ENCODE data around the gene TAF5L.

GRCh38 chr1:229675396-229675795 lies 49.5 kb upstream of the TAF5L start:
- TF ChIP-seq EP300 (IDR thresholded peaks at IDR 0.05; ENCODE audit: low read depth in 2 of 2, low read length in 2 of 2) (no peak), EP300 (CRISPR knock-in tag; IDR thresholded peaks at IDR 0.05; ENCODE audit: borderline replicate concordance) (no peak), FOXK2 (IDR thresholded peaks at IDR 0.05) (no peak), SP4 (CRISPR knock-in tag; IDR thresholded peaks at IDR 0.05) (no peak), IRF2 (CRISPR knock-in tag; IDR thresholded peaks at IDR 0.05) (no peak), ZNF30 (CRISPR knock-in tag; IDR thresholded peaks at IDR 0.05) (no peak), MYC (CRISPR knock-in tag; IDR thresholded peaks at IDR 0.05; ENCODE audit: borderline replicate concordance) (no peak), EED (CRISPR knock-in tag; IDR thresholded peaks at IDR 0.05) (no peak), POLR2AphosphoS5 (IDR thresholded peaks at IDR 0.05; ENCODE audit: low read depth, low read length) (no peak), CTCF (CRISPR knock-in tag; IDR thresholded peaks at IDR 0.05) (no peak), FOSL2 (CRISPR knock-in tag; IDR thresholded peaks at IDR 0.05) (no peak), ZNF343 (CRISPR knock-in tag; IDR thresholded peaks at IDR 0.05) (no peak), ZNF788 (CRISPR knock-in tag; IDR thresholded peaks at IDR 0.05; ENCODE audit: borderline replicate concordance) (no peak)
